Measurements from ENCODE around the gene RTKN. TPM values are rescaled to one million over a fixed set of nuclear protein-coding genes. Genes with fewer than 3 reads are reported as not detected.
"Not testable (repeated sequence)": the region's sequence is repeated elsewhere in the genome, so short reads cannot be mapped to it uniquely, and the experiment has no call there.

RTKN gene
- total and polyA plus RNA-seq, 2 donors = 9.5 to 17.2 TPM

GRCh38 chr2:74420443-74421103 is 21.2 kb downstream of the RTKN start:
- Histone ChIP-seq H3K4me1 (ENCODE audit: control insufficient read depth in 2 of 2, insufficient read depth in 2 of 2, low read length in 2 of 2) (peaks cover 6 to 35% of the 10 kb centered on the region in 2 donors), H3K36me3 (ENCODE audit: control insufficient read depth in 2 of 2, insufficient read depth in 2 of 2, low read length in 1 of 2) (peaks cover 6 to 12% of the 10 kb centered on the region in 2 donors), H3K4me3 (ENCODE audit: low read length in 2 of 2) (peak overlapping the region in 1 of 2 donors; percentile 70), H3K27ac (ENCODE audit: low read depth in 1 of 2, low read length in 1 of 2) (peak overlapping the region; percentile 55 to 76), H3K27me3 (ENCODE audit: control insufficient read depth in 2 of 2, insufficient read depth in 1 of 2, low read length in 1 of 2) (peaks cover 0 to 28% of the 10 kb centered on the region in 2 donors)
- not testable (repeated sequence) for H3K9me3 ChIP-seq (ENCODE audit: control insufficient read depth in 2 of 2, insufficient read depth in 1 of 2, low read length in 1 of 2); DNase-seq (ENCODE audit: low read depth in 6 of 9, low spot score in 9 of 9)
- 89% methylated on average over 19 of the region's 19 CpGs for WGBS

- H3K36me3 ChIP-seq (ENCODE audit: control insufficient read depth in 2 of 2, insufficient read depth in 2 of 2, low read length in 1 of 2) = peaks cover 3 to 7% of the 10 kb centered on the region in 2 donors
- H3K9me3 ChIP-seq (ENCODE audit: control insufficient read depth in 2 of 2, insufficient read depth in 1 of 2, low read length in 1 of 2) = peaks cover 0 to 6% of the 10 kb centered on the region in 2 donors
- peak overlapping the region; percentile 55 to 76 for H3K27ac ChIP-seq (ENCODE audit: low read depth in 1 of 2, low read length in 1 of 2)
- H3K27me3 ChIP-seq (ENCODE audit: control insufficient read depth in 2 of 2, insufficient read depth in 1 of 2, low read length in 1 of 2) = peaks cover 0 to 34% of the 10 kb centered on the region in 2 donors
- peak in 1 of 9 donors; percentile 41 for DNase-seq (ENCODE audit: low read depth in 6 of 9, low spot score in 9 of 9)
- 64% methylated on average over 2 of the region's 2 CpGs for WGBS
- H3K4me3 ChIP-seq (ENCODE audit: low read length in 2 of 2) = no peak overlapping the region
- H3K4me1 ChIP-seq (ENCODE audit: control insufficient read depth in 2 of 2, insufficient read depth in 2 of 2, low read length in 2 of 2) = peaks cover 6 to 40% of the 10 kb centered on the region in 2 donors
Observed at GRCh38 chr2:74420006-74420405, 21.7 kb downstream of the RTKN start.

DNA sequence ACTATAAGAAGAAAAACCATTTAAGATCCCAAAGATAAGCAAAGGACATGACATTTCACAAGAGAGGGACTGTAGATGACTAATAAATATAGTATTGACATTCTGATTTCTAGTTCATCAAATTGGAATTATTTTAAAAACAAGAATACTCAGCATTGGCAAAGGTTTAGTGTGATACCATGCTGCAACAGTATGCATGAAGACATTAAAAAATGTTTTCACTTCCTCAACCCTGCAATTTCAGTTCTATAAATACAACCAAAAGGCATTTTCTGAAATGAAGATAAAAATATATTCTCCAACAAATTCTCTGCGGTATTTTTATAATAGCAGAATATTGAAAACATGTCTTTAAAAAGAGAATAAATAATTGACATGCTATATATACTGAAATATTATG is 22.4 kb downstream of the RTKN start:
- WGBS = 91% methylated on average over 1 of the region's 1 CpG
- Histone ChIP-seq H3K9me3 (ENCODE audit: control insufficient read depth in 2 of 2, insufficient read depth in 1 of 2, low read length in 1 of 2) (peaks cover 0 to 7% of the 10 kb centered on the region in 2 donors), H3K27me3 (ENCODE audit: control insufficient read depth in 2 of 2, insufficient read depth in 1 of 2, low read length in 1 of 2) (peaks cover 6 to 40% of the 10 kb centered on the region in 2 donors), H3K36me3 (ENCODE audit: control insufficient read depth in 2 of 2, insufficient read depth in 2 of 2, low read length in 1 of 2) (peaks cover 0 to 2% of the 10 kb centered on the region in 2 donors), H3K4me1 (ENCODE audit: control insufficient read depth in 2 of 2, insufficient read depth in 2 of 2, low read length in 2 of 2) (peaks cover 6 to 47% of the 10 kb centered on the region in 2 donors), H3K4me3 (ENCODE audit: low read length in 2 of 2) (no peak overlapping the region), H3K27ac (ENCODE audit: low read depth in 1 of 2, low read length in 1 of 2) (no peak overlapping the region)
- DNase-seq (ENCODE audit: low read depth in 6 of 9, low spot score in 9 of 9) = no peak

DNA sequence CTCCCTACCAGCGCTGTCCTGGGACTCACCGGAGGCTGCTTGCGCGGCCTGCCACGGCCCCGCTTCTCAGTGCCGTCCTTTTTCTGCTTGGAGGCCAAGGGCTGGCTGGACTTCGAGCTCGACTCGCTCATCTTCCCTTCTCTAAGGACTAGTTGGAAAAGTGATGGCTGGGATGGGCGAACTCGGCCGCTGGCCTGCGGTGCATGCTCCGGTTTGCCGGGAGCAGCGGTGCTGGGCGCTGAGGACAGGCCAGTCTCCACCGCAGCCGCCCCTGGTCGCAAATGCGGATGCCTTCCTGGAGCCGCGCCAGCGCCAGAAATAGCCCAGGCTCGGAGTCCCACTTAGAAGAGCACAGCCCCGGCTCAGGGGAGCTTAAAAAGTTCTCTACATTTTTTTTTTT is 23.4 kb downstream of the RTKN start:
- peaks cover 6 to 54% of the 10 kb centered on the region in 2 donors for H3K4me1 ChIP-seq (ENCODE audit: control insufficient read depth in 2 of 2, insufficient read depth in 2 of 2, low read length in 2 of 2)
- H3K27me3 ChIP-seq (ENCODE audit: control insufficient read depth in 2 of 2, insufficient read depth in 1 of 2, low read length in 1 of 2) = peaks cover 7 to 50% of the 10 kb centered on the region in 2 donors
- WGBS = 95% methylated on average over 27 of the region's 27 CpGs
- H3K4me3 ChIP-seq (ENCODE audit: low read length in 2 of 2) = no peak overlapping the region
- H3K27ac ChIP-seq (ENCODE audit: low read depth in 1 of 2, low read length in 1 of 2) = no peak overlapping the region
- no peak for DNase-seq (ENCODE audit: low read depth in 6 of 9, low spot score in 9 of 9)
- H3K9me3 ChIP-seq (ENCODE audit: control insufficient read depth in 2 of 2, insufficient read depth in 1 of 2, low read length in 1 of 2) = peaks cover 0 to 7% of the 10 kb centered on the region in 2 donors
- no peaks in the 10 kb centered on the region for H3K36me3 ChIP-seq (ENCODE audit: control insufficient read depth in 2 of 2, insufficient read depth in 2 of 2, low read length in 1 of 2)

DNA sequence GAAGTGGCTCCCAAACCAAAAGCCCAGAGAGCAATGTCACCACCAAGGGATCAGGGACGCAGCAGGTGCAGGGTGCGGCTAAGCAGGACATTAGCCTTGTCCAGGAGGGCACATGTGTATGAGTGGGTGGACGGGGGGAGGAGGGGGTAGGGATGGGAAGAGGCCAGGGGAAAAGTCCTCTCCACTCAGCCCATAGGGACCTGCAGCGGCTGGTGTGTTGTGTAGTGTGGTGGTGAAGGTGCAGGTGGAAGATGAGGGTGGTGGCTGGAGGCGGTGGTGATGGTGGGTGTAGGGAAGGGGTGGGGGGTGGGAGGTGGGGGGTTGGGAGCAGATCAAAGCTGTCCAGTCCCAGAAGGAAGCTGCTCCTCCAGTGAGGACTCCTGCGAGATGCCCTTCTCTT is 24.0 kb downstream of the RTKN start:
- peaks cover 7 to 54% of the 10 kb centered on the region in 2 donors for H3K27me3 ChIP-seq (ENCODE audit: control insufficient read depth in 2 of 2, insufficient read depth in 1 of 2, low read length in 1 of 2)
- H3K27ac ChIP-seq (ENCODE audit: low read depth in 1 of 2, low read length in 1 of 2) = no peak overlapping the region
- 94% methylated on average over 6 of the region's 6 CpGs for WGBS
- H3K4me1 ChIP-seq (ENCODE audit: control insufficient read depth in 2 of 2, insufficient read depth in 2 of 2, low read length in 2 of 2) = peaks cover 6 to 58% of the 10 kb centered on the region in 2 donors
- peaks cover 0 to 7% of the 10 kb centered on the region in 2 donors for H3K9me3 ChIP-seq (ENCODE audit: control insufficient read depth in 2 of 2, insufficient read depth in 1 of 2, low read length in 1 of 2)
- no peak for DNase-seq (ENCODE audit: low read depth in 6 of 9, low spot score in 9 of 9)
- no peaks in the 10 kb centered on the region for H3K36me3 ChIP-seq (ENCODE audit: control insufficient read depth in 2 of 2, insufficient read depth in 2 of 2, low read length in 1 of 2)
- no peak overlapping the region for H3K4me3 ChIP-seq (ENCODE audit: low read length in 2 of 2)

- peaks cover 5 to 56% of the 10 kb centered on the region in 2 donors for H3K4me1 ChIP-seq (ENCODE audit: control insufficient read depth in 2 of 2, insufficient read depth in 2 of 2, low read length in 2 of 2)
- peaks cover 7 to 58% of the 10 kb centered on the region in 2 donors for H3K27me3 ChIP-seq (ENCODE audit: control insufficient read depth in 2 of 2, insufficient read depth in 1 of 2, low read length in 1 of 2)
- no peak for DNase-seq (ENCODE audit: low read depth in 6 of 9, low spot score in 9 of 9)
- H3K4me3 ChIP-seq (ENCODE audit: low read length in 2 of 2) = no peak overlapping the region
- no peak overlapping the region for H3K27ac ChIP-seq (ENCODE audit: low read depth in 1 of 2, low read length in 1 of 2)
- H3K9me3 ChIP-seq (ENCODE audit: control insufficient read depth in 2 of 2, insufficient read depth in 1 of 2, low read length in 1 of 2) = peaks cover 0 to 7% of the 10 kb centered on the region in 2 donors
- 93% methylated on average over 3 of the region's 3 CpGs for WGBS
- H3K36me3 ChIP-seq (ENCODE audit: control insufficient read depth in 2 of 2, insufficient read depth in 2 of 2, low read length in 1 of 2) = no peaks in the 10 kb centered on the region
Observed at GRCh38 chr2:74417197-74417596, 24.5 kb downstream of the RTKN start.

DNA sequence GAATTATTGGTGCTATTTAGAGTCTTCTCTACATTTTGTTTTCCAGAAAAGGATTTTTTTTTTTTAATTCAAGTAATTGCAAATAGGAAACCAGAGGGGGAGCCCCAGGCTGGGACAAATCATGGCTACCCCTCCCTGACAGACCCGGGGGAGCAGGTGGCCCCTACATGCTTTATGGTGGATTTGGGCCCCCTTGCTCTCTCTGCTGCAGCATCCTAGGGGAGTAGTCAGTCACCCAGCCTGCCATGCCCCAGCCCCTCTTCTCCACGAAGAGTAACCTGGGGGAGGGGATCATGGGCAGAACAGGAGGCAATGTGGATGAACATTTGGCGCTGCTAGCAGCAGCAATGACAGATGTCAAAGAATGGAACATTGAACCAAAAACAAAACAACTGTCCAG is 25.0 kb downstream of the RTKN start:
- WGBS = 61% methylated on average over 3 of the region's 3 CpGs
- no peak for DNase-seq (ENCODE audit: low read depth in 6 of 9, low spot score in 9 of 9)
- H3K36me3 ChIP-seq (ENCODE audit: control insufficient read depth in 2 of 2, insufficient read depth in 2 of 2, low read length in 1 of 2) = no peaks in the 10 kb centered on the region
- H3K27me3 ChIP-seq (ENCODE audit: control insufficient read depth in 2 of 2, insufficient read depth in 1 of 2, low read length in 1 of 2) = peaks cover 7 to 60% of the 10 kb centered on the region in 2 donors
- no peak overlapping the region for H3K4me3 ChIP-seq (ENCODE audit: low read length in 2 of 2)
- no peak overlapping the region for H3K27ac ChIP-seq (ENCODE audit: low read depth in 1 of 2, low read length in 1 of 2)
- peaks cover 3 to 52% of the 10 kb centered on the region in 2 donors for H3K4me1 ChIP-seq (ENCODE audit: control insufficient read depth in 2 of 2, insufficient read depth in 2 of 2, low read length in 2 of 2)
- H3K9me3 ChIP-seq (ENCODE audit: control insufficient read depth in 2 of 2, insufficient read depth in 1 of 2, low read length in 1 of 2) = peaks cover 0 to 7% of the 10 kb centered on the region in 2 donors

GRCh38 chr2:74415762-74416395 is 25.9 kb downstream of the RTKN start:
- Histone ChIP-seq H3K27ac (ENCODE audit: low read depth in 1 of 2, low read length in 1 of 2) (no peak overlapping the region), H3K9me3 (ENCODE audit: control insufficient read depth in 2 of 2, insufficient read depth in 1 of 2, low read length in 1 of 2) (peaks cover 0 to 7% of the 10 kb centered on the region in 2 donors), H3K4me1 (ENCODE audit: control insufficient read depth in 2 of 2, insufficient read depth in 2 of 2, low read length in 2 of 2) (peaks cover 0 to 47% of the 10 kb centered on the region in 2 donors), H3K4me3 (ENCODE audit: low read length in 2 of 2) (peak overlapping the region in 1 of 2 donors; percentile 24), H3K36me3 (ENCODE audit: control insufficient read depth in 2 of 2, insufficient read depth in 2 of 2, low read length in 1 of 2) (no peaks in the 10 kb centered on the region), H3K27me3 (ENCODE audit: control insufficient read depth in 2 of 2, insufficient read depth in 1 of 2, low read length in 1 of 2) (peaks cover 7 to 60% of the 10 kb centered on the region in 2 donors)
- no peak for DNase-seq (ENCODE audit: low read depth in 6 of 9, low spot score in 9 of 9)
- WGBS = 65% methylated on average over 35 of the region's 35 CpGs
